ENCODE results near the gene HLA-E. TPM values are rescaled to one million over a fixed set of nuclear protein-coding genes. Genes with fewer than 3 reads are reported as not detected.

Gene HLA-E
- total and polyA plus RNA-seq, 8 donors: 184 to 636 (median 198) TPM

Other genes starting within 250 kb of the HLA-E start
- 10 to 100 TPM; 10.2 to 11.5 TPM for gene TRIM39, start 162.6 kb upstream of the HLA-E start, total RNA-seq
- gene TRIM39, start 162.6 kb upstream of the HLA-E start, polyA plus RNA-seq (ENCODE audit: insufficient read length in 6 of 6): 10 to 100 TPM; 11.8 to 13.7 (median 12.6) TPM
- gene RPP21, start 144.4 kb upstream of the HLA-E start, total RNA-seq: 10 to 100 TPM; 29.7 to 37.0 TPM
- gene RPP21, start 144.4 kb upstream of the HLA-E start, polyA plus RNA-seq (ENCODE audit: insufficient read length in 6 of 6): 10 to 100 TPM; 28.6 to 37.5 (median 32.5) TPM
- gene GNL1, start 67.0 kb downstream of the HLA-E start, total RNA-seq: 10 to 100 TPM; 52.5 to 61.0 TPM
- 100 to 1,000 TPM in 4 of 6 donors, 10 to 100 TPM in 2; 96.5 to 108 (median 106) TPM for gene GNL1, start 67.0 kb downstream of the HLA-E start, polyA plus RNA-seq (ENCODE audit: insufficient read length in 6 of 6)
- gene PRR3, start 67.8 kb downstream of the HLA-E start, total RNA-seq: 10 to 100 TPM in 1 of 2 donors, 1 to 10 TPM in 1; 5.7 to 10.1 TPM
- gene PRR3, start 67.8 kb downstream of the HLA-E start, polyA plus RNA-seq (ENCODE audit: insufficient read length in 6 of 6): 10 to 100 TPM; 34.5 to 44.1 (median 37.9) TPM
- gene ABCF1, start 81.9 kb downstream of the HLA-E start, total RNA-seq: 10 to 100 TPM; 37.9 to 47.6 TPM
- 10 to 100 TPM; 60.2 to 75.1 (median 62.1) TPM for gene ABCF1, start 81.9 kb downstream of the HLA-E start, polyA plus RNA-seq (ENCODE audit: insufficient read length in 6 of 6)
- gene PPP1R10, start 127.7 kb downstream of the HLA-E start, total RNA-seq: 10 to 100 TPM; 44.9 to 71.1 TPM
- 10 to 100 TPM; 47.1 to 59.3 (median 49.6) TPM for gene PPP1R10, start 127.7 kb downstream of the HLA-E start, polyA plus RNA-seq (ENCODE audit: insufficient read length in 6 of 6)
- gene MRPS18B, start 128.3 kb downstream of the HLA-E start, total RNA-seq: 10 to 100 TPM; 36.6 to 54.7 TPM
- gene MRPS18B, start 128.3 kb downstream of the HLA-E start, polyA plus RNA-seq (ENCODE audit: insufficient read length in 6 of 6): 10 to 100 TPM; 41.2 to 50.5 (median 43.5) TPM
- 10 to 100 TPM in 1 of 2 donors, 1 to 10 TPM in 1; 8.6 to 10.6 TPM for gene ATAT1, start 137.4 kb downstream of the HLA-E start, total RNA-seq
- gene ATAT1, start 137.4 kb downstream of the HLA-E start, polyA plus RNA-seq (ENCODE audit: insufficient read length in 6 of 6): 10 to 100 TPM; 52.2 to 73.0 (median 64.2) TPM
- 10 to 100 TPM; 15.2 to 16.4 TPM for gene C6orf136, start 157.6 kb downstream of the HLA-E start, total RNA-seq
- 10 to 100 TPM; 10.7 to 18.1 (median 14.4) TPM for gene C6orf136, start 157.6 kb downstream of the HLA-E start, polyA plus RNA-seq (ENCODE audit: insufficient read length in 6 of 6)
- gene DHX16, start 183.5 kb downstream of the HLA-E start, total RNA-seq: 10 to 100 TPM; 23.8 to 28.1 TPM
- 10 to 100 TPM; 34.0 to 43.4 (median 41.8) TPM for gene DHX16, start 183.5 kb downstream of the HLA-E start, polyA plus RNA-seq (ENCODE audit: insufficient read length in 6 of 6)
- gene PPP1R18, start 197.1 kb downstream of the HLA-E start, total RNA-seq: 100 to 1,000 TPM in 1 of 2 donors, 10 to 100 TPM in 1; 51.8 to 117 TPM
- 10 to 100 TPM; 36.7 to 54.4 (median 42.4) TPM for gene PPP1R18, start 197.1 kb downstream of the HLA-E start, polyA plus RNA-seq (ENCODE audit: insufficient read length in 6 of 6)
- gene NRM, start 201.5 kb downstream of the HLA-E start, total RNA-seq: 10 to 100 TPM; 13.1 to 17.4 TPM
- 10 to 100 TPM; 36.9 to 55.1 (median 41.1) TPM for gene NRM, start 201.5 kb downstream of the HLA-E start, polyA plus RNA-seq (ENCODE audit: insufficient read length in 6 of 6)
- gene MDC1, start 227.8 kb downstream of the HLA-E start, total RNA-seq: 10 to 100 TPM; 28.2 to 38.6 TPM
- gene MDC1, start 227.8 kb downstream of the HLA-E start, polyA plus RNA-seq (ENCODE audit: insufficient read length in 6 of 6): 10 to 100 TPM; 43.5 to 53.6 (median 49.9) TPM
- 100 to 1,000 TPM; 409 to 602 TPM for gene TUBB, start 230.8 kb downstream of the HLA-E start, total RNA-seq
- gene TUBB, start 230.8 kb downstream of the HLA-E start, polyA plus RNA-seq (ENCODE audit: insufficient read length in 6 of 6): 1,000 to 10,000 TPM; 1,093 to 1,665 (median 1,153) TPM

All from left lung (tissue), 8 donors.